Gastrocnemius medialis (tissue), 4 donors: ENCODE results near the gene VIPR2.

Experiments used
- POLR2A ChIP-seq, 2 donors: fragments of 450-650 bp; IDR thresholded peaks; one replicate each; pipeline ENCODE4 v1.6.1; 2017; ENCODE audit warnings: antibody characterized with exemption in 2 of 2, mild to moderate bottlenecking in 2 of 2, moderate library complexity in 2 of 2
- TF ChIP-seq, protein P1 (sequence below), 5 experiments: fragments of 450-650 bp in 3 of 5; fragments of 200-600 bp in 2 of 5; sonication (generic) in 2 of 5; IDR thresholded peaks in 4 of 5; conservative IDR thresholded peaks in 1 of 5; 1 replicate in 4 of 5; 2 replicates in 1 of 5; pipeline ENCODE4 v1.5.1; 2016 to 2019; ENCODE audit warnings: antibody characterized with exemption in 5 of 5, mild to moderate bottlenecking in 3 of 5, moderate library complexity in 3 of 5

DNA sequence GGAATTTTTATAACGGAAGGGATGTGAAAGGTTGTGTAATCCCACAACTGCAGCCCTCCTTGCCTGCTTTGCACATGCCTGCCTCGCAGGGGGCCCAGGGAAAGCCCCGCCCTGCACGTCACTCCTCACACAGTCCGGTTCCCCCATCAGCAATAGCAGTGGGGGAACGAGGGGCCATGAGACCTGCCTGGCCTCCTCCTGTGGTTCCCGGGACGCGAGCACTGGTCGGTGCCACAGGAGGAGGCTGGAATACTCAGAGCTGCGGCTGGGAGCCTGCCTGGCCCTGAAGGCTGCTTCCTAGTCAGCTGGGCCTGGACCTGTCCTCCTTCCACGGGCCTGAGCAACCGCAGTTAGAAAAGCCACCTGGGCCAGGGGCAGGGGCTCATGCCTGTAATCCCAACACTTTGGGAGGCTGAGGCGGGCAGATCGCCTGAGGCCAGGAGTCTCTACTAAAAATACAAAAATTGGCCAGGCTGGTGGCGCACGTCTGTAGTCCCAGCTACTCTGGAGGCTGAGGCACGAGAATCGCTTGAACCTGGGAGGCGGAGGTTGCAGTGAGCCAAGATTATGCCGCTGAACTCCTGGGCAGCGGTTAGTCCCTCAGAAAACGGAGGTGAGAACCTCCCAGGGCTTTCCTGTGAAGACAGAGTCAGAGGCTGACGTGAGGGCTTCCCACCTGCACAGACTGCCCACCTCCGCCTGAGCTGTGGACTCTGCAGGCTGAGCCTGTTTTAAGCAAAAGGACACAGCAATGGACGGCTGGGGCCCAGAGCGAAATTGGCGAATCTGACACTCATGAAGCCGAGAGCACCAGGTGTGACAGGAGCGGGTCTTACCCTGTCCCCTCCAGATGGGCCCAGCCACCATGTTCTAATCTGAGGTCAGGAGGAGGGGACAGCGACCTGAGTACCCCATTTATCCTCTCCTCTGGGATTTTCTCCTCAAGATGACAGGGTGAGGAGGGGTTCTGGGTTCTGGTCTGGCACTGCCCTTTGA, 52.9 kb downstream of the VIPR2 start:
- TF ChIP-seq, protein P1, sequence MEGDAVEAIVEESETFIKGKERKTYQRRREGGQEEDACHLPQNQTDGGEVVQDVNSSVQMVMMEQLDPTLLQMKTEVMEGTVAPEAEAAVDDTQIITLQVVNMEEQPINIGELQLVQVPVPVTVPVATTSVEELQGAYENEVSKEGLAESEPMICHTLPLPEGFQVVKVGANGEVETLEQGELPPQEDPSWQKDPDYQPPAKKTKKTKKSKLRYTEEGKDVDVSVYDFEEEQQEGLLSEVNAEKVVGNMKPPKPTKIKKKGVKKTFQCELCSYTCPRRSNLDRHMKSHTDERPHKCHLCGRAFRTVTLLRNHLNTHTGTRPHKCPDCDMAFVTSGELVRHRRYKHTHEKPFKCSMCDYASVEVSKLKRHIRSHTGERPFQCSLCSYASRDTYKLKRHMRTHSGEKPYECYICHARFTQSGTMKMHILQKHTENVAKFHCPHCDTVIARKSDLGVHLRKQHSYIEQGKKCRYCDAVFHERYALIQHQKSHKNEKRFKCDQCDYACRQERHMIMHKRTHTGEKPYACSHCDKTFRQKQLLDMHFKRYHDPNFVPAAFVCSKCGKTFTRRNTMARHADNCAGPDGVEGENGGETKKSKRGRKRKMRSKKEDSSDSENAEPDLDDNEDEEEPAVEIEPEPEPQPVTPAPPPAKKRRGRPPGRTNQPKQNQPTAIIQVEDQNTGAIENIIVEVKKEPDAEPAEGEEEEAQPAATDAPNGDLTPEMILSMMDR (IDR thresholded peaks at IDR 0.05 in 4 of 5, conservative IDR thresholded peaks at IDR 0.05 in 1 of 5): no peak
- no peak for TF ChIP-seq POLR2A (IDR thresholded peaks at IDR 0.05)
